Retinal pigment epithelial cell (primary cell): Measurements from ENCODE around the gene HIBADH.

Experiments used
- DNase-seq: peaks from one replicate; pipeline ENCODE4 v3.0.0-alpha.2; 2010; ENCODE audit warnings: low read depth
- H3K4me3 ChIP-seq: 2 replicates; pipeline ENCODE4 v1.5.1; 2011; ENCODE audit warnings: mild to moderate bottlenecking, low read length, control low read depth, moderate library complexity
- TF ChIP-seq, protein P1 (sequence below): conservative IDR thresholded peaks from 2 replicates; pipeline ENCODE4 v1.5.1; 2011; ENCODE audit warnings: low read depth, low read length, control low read depth, inconsistent platforms

Gene HIBADH

DNA sequence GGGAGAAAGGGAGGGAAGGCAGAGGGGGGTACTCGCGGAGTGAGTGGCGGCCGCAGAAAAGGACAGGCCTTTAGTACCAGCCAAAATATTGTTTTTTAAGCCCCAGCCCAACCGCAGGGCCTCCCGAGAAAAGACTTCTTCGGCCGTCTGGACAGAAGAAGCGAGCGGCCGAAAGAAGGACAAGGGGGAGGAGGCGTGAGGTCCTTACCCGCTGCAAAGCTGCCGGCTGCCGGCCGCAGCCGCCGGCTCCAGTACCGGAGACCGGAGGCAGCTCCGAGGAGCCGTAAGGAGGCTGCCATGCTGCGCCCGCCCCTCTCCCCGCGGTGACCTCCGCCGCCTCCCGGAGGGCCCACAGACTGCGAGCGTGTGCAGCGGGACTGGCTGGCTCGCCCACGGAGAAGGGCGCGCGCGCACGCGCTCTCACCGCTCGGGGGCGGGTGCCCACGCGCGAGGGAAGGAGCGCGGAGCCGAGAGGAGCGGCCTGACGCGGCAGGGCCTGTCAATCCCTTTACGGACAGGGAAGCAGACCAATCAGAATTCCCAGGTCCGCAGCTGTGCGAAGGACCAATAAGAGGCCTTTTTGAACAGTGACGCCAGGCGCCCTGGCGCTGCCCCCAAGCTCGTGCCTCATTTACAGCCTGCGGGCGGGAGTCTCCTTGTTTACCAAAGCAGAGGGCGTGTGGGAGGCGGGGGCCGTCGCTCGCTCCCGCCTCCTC, at the start of gene HIBADH:
TSS of gene HIBADH (minus strand) at position 394 of the 716 bp plus-strand sequence. CDS start at position 299, 95 bp downstream.
- TF ChIP-seq, protein P1, sequence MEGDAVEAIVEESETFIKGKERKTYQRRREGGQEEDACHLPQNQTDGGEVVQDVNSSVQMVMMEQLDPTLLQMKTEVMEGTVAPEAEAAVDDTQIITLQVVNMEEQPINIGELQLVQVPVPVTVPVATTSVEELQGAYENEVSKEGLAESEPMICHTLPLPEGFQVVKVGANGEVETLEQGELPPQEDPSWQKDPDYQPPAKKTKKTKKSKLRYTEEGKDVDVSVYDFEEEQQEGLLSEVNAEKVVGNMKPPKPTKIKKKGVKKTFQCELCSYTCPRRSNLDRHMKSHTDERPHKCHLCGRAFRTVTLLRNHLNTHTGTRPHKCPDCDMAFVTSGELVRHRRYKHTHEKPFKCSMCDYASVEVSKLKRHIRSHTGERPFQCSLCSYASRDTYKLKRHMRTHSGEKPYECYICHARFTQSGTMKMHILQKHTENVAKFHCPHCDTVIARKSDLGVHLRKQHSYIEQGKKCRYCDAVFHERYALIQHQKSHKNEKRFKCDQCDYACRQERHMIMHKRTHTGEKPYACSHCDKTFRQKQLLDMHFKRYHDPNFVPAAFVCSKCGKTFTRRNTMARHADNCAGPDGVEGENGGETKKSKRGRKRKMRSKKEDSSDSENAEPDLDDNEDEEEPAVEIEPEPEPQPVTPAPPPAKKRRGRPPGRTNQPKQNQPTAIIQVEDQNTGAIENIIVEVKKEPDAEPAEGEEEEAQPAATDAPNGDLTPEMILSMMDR, result no peak
- peak; percentile 99 for DNase-seq
- peak within 1 kb of the TSS; percentile 72 for H3K4me3 ChIP-seq

DNA sequence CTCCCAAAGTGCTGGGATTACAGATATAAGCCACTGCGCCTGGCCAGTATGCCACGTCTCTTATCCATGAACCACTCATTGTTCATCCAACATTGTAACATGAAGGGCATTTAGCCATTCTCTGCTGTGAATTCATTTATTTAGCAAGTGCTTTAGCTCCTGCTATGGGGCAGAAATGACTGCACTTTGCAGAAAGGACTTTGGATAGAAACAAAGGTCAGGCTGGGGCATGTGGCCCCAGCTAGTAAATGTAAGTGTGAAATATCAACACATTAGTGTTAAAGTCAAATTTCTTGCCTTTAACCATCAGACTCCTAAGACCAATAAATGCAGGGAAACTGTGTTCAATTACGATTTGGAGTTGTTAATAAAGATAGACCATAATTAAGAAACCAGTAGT, 49.5 kb upstream of the HIBADH start:
- DNase-seq, result no peak
- H3K4me3 ChIP-seq, result no peak overlapping the region
- TF ChIP-seq, protein P1, result no peak

DNA sequence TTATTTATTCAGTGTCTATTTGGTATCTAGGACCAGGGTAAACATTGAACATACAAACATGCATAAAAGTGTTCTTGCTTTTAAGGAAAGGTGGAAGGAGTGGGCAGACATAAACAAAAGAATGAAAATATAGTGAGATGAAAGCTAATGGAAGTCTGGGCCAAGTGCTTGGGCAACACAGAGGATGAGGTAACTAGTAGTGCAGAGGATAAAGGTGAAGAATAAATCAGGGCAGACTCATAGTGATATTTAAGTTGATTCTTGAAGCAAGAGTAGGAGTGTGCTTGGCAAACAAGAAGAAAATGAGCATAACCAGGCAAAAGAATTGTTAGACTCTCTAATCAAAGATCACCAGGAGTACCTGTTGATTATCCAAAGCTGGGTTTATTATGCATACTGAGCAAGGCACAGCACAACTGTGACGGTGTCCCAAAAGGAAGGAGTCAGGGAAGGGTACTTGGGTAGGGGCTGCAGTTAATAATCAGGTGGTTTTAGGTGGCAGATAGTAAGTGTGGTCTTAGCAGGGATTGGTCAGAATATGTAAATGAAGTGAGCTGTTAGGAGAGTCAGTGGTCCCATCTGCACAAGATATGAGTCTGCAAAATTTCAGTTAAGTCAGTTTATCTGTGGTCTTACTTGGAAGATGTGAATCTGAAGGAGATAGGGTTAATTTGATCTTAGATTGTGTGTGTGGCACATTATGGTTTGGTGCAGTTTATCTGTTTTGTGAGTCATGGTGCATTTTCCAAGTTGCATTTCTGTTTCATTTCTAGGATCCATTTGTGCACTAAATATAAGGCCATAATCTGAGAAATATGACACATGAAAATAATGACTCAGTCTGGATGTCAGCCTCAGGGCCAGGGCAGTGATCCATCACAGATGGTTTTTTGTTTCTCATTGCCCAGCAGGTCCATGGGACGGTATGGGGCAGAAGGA, 46.7 kb upstream of the HIBADH start:
- no peak overlapping the region for H3K4me3 ChIP-seq
- TF ChIP-seq, protein P1, result no peak
- DNase-seq, result peak; percentile 15

DNA sequence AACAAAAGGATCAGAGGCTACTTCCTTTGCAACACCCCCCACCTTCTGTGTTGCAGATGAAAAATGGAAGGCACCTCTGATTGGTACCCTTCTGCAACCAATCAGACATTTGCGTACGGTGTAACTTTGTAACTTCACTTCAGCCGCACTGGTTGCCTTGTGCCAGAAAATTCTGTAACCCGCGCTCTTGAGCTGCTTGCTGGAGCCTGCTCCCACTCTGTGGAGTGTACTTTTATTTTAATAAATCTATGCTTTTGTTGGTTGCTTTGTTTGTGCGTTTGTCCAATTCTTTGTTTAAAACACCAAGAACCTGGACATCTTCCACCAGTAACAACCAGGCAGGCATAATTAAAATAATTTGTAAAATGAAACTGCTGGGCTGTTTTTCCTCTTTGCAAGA, 45.8 kb upstream of the HIBADH start:
- no peak overlapping the region for H3K4me3 ChIP-seq
- no peak for DNase-seq
- TF ChIP-seq, protein P1, result no peak

DNA sequence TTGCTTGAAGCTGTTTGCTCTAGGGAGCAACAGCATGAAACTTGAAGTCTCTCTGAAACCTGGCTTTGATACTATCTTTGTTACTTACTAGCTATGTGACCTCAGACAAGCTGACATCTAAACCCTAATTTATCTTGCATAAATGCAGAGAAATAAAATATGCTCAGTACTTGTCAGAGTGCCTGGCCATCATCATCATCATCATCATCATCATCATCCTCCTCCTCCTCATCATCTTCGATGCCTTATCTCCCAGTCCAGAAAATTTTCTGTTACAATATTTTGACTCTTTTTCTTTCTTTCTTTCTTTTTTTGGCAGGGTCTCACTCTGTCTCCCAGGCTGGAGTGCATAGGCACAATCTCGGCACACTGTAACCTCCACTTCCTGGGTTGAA, 42.5 kb upstream of the HIBADH start:
- no peak overlapping the region for H3K4me3 ChIP-seq
- TF ChIP-seq, protein P1, result no peak
- no peak for DNase-seq

DNA sequence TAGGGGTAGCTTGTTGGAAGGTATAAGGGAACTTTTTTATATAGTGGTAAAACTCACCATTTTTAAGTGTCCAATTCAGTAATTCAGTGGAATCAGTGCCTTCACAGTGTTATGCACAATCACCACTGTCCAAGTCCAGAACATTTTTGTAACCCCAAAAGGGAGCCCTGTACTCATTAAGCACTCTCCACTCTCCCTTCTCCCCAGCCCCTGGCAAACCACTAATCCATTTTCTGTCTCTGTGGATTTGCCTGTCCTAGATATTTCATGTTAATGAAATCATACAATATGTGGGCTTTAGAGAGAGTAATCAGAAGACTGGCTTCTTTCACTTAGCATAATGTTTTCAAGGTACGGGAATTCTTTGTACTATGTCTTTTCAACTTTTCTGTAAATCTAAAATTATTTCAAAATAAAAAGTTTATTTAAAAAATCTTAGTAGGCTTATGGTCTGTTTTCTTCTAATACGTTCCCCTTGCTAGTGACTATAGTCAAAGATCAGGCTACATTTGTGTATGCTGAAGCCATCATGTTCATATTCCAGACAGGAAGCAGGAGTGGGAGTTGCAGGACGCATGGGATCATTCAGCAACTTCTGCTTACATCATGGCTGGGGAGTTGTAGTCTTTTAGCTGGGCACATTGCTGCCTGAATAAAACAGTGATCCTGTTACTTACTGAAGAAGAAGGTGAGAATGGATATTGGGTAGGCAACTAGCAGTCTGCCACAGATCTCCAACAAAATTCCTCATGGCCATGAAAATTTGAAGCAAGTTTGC, 41.9 kb upstream of the HIBADH start:
- TF ChIP-seq, protein P1, result no peak
- no peak overlapping the region for H3K4me3 ChIP-seq
- DNase-seq, result no peak
